K562 (cell line): ENCODE results near the gene RHOT1. TPM values are rescaled to one million over a fixed set of nuclear protein-coding genes. Genes with fewer than 3 reads are reported as not detected.
A peak's percentile ranks its signal among the peaks of the same experiment; 100 is the strongest.

ENCODE experiments used
- FOS ChIP-seq: IDR thresholded peaks from 3 replicates; pipeline ENCODE4 v1.6.1; 2011; ENCODE audit not compliant: insufficient read length; ENCODE audit errors: extremely low read depth
- HNRNPL ChIP-seq: fragments of 200-400 bp; formaldehyde crosslinking; IDR thresholded peaks from 2 replicates; pipeline ENCODE4 v1.6.1; 2017; ENCODE audit warnings: low read depth, mild to moderate bottlenecking, low read length
- HSF4 ChIP-seq: fragments of 250-450 bp; sonication (Bioruptor Pico); IDR thresholded peaks from 2 replicates; pipeline ENCODE4 v2.1.2; 2022; ENCODE audit warnings: mild to moderate bottlenecking, moderate library complexity, borderline replicate concordance
- NR2C1 ChIP-seq, 2 experiments: fragments of 450-650 bp; IDR thresholded peaks; 2 replicates each; pipeline ENCODE4 v1.6.1; 2017; ENCODE audit warnings: mild to moderate bottlenecking in 2 of 2, antibody characterized with exemption in 1 of 2, inconsistent platforms in 1 of 2, missing compliant biosample characterization in 1 of 2, missing genetic modification characterization in 1 of 2
- RBM14 ChIP-seq: fragments of 200-400 bp; formaldehyde crosslinking; IDR thresholded peaks from 2 replicates; pipeline ENCODE4 v1.6.1; 2018; ENCODE audit warnings: low read depth, mild to moderate bottlenecking, low read length, moderate library complexity, borderline replicate concordance; ENCODE audit not compliant: insufficient read depth
- STAT5A ChIP-seq: IDR thresholded peaks from 2 replicates; pipeline ENCODE4 v1.6.1; 2012; ENCODE audit warnings: low read length, inconsistent platforms, borderline replicate concordance
- TCF7 ChIP-seq: sonication (generic); IDR thresholded peaks from 2 replicates; pipeline ENCODE4 v1.6.1; 2016; ENCODE audit warnings: antibody characterized with exemption, borderline replicate concordance
- XRCC3 ChIP-seq: fragments of 450-650 bp; IDR thresholded peaks from 2 replicates; pipeline ENCODE4 v1.6.1; 2017; ENCODE audit warnings: mild to moderate bottlenecking, moderate library complexity
- polyA plus RNA-seq, 8 experiments: library from polyadenylated mRNA; depleted of rRNA in 4 of 8; stranded (reverse) in 5 of 8; unstranded in 3 of 8; fragments of >200 nt; fragmentation: Nextera tagmentation in 2 of 8; fragmentation: Illumina TruSeq in 1 of 8; extraction: Ambion mirVana in 2 of 8; extraction: Trizol in 1 of 8; gene quantifications; 2 replicates each; pipeline versions ENCODE4 v1.2.1 to v1.2.3, GENCODE V29; 2011 to 2014; ENCODE audit warnings: inconsistent platforms in 1 of 8, missing spikeins in 1 of 8
- total RNA-seq, 7 experiments: library from RNA; depleted of rRNA in 6 of 7; stranded (reverse); fragments of >200 nt in 6 of 7; fragmentation: Illumina TruSeq in 2 of 7; extraction: Trizol in 2 of 7; gene quantifications; 2 replicates each; pipeline versions ENCODE4 v1.2.1 to v1.2.3, GENCODE V29; 2011 to 2021; ENCODE audit warnings: low replicate concordance in 1 of 7
- TF ChIP-seq, protein P1 (sequence below): fragments of 200-800 bp; sonication (Bioruptor generic); IDR thresholded peaks from 2 replicates; pipeline ENCODE4 v1.6.1; 2017; ENCODE audit warnings: missing genetic modification characterization, missing compliant biosample characterization
- TF ChIP-seq, protein P2 (sequence below): fragments of 250-450 bp; sonication (Bioruptor Pico); IDR thresholded peaks from 2 replicates; pipeline ENCODE4 v1.4.0; 2020; ENCODE audit warnings: mild to moderate bottlenecking, moderate library complexity
- TF ChIP-seq, protein P3 (sequence below): sonication (generic); formaldehyde crosslinking; IDR thresholded peaks from 2 replicates; pipeline ENCODE4 v1.8.0; 2023; ENCODE audit warnings: missing genetic modification reagents, mild to moderate bottlenecking, borderline replicate concordance
- TF ChIP-seq, protein P4 (sequence below): sonication (generic); formaldehyde crosslinking; IDR thresholded peaks from 2 replicates; pipeline ENCODE4 v1.8.1; 2022; ENCODE audit warnings: missing genetic modification reagents

Gene RHOT1
- total and polyA plus RNA-seq, 9 of the 15 experiments (the other 6 are each of a cell fraction or from before 2014, with no cell fraction given) = 23.0 to 101 (median 32.2) TPM

DNA sequence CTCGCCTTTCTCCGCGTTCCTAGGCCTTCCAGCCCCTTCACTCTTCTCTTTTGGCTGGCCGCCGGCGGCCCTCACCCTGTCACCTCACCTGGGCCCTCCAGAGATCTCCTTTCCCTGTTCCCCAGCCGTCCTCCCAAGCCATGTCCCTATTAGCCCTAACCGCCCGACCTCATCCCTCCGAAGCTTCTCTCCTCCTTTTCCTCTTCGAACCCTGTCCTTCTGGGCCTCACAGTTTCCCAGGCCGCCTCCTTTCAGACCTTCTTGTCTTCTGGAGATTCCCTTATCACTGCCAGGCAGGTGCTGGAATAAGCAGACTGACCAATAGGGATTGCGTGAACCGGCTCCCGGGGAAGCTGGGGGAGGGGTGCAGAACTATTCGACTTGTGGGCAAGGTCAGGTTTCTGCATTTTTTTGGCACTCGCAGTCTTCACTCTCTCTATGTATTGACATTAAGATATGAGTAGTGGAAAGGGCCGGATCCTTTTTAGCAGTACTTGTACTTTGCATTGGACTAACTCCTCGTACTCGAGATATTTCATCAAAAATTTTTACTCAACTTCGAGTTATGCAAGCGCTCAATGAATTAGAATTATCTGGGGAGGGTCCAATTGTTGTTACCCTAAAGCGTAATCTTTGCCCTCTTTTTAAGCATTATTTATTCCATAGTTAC lies 690 bp downstream of the RHOT1 start (continued):
- TF ChIP-seq, protein P1, sequence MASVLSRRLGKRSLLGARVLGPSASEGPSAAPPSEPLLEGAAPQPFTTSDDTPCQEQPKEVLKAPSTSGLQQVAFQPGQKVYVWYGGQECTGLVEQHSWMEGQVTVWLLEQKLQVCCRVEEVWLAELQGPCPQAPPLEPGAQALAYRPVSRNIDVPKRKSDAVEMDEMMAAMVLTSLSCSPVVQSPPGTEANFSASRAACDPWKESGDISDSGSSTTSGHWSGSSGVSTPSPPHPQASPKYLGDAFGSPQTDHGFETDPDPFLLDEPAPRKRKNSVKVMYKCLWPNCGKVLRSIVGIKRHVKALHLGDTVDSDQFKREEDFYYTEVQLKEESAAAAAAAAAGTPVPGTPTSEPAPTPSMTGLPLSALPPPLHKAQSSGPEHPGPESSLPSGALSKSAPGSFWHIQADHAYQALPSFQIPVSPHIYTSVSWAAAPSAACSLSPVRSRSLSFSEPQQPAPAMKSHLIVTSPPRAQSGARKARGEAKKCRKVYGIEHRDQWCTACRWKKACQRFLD (CRISPR knock-in tag) = peak; percentile 81; the same call in 1 of the 2 replicates
- TF ChIP-seq NR2C1 (IDR thresholded peaks at IDR 0.05) = no peak
- peak; percentile 47 for TF ChIP-seq NR2C1 (tag; IDR thresholded peaks at IDR 0.05)
- TF ChIP-seq HSF4 (CRISPR knock-in tag) = no peak
- TF ChIP-seq, protein P2, sequence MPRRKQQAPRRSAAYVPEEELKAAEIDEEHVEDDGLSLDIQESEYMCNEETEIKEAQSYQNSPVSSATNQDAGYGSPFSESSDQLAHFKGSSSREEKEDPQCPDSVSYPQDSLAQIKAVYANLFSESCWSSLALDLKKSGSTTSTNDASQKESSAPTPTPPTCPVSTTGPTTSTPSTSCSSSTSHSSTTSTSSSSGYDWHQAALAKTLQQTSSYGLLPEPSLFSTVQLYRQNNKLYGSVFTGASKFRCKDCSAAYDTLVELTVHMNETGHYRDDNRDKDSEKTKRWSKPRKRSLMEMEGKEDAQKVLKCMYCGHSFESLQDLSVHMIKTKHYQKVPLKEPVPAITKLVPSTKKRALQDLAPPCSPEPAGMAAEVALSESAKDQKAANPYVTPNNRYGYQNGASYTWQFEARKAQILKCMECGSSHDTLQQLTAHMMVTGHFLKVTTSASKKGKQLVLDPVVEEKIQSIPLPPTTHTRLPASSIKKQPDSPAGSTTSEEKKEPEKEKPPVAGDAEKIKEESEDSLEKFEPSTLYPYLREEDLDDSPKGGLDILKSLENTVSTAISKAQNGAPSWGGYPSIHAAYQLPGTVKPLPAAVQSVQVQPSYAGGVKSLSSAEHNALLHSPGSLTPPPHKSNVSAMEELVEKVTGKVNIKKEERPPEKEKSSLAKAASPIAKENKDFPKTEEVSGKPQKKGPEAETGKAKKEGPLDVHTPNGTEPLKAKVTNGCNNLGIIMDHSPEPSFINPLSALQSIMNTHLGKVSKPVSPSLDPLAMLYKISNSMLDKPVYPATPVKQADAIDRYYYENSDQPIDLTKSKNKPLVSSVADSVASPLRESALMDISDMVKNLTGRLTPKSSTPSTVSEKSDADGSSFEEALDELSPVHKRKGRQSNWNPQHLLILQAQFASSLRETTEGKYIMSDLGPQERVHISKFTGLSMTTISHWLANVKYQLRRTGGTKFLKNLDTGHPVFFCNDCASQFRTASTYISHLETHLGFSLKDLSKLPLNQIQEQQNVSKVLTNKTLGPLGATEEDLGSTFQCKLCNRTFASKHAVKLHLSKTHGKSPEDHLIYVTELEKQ = no peak
- peak; percentile 79 for TF ChIP-seq STAT5A
- TF ChIP-seq FOS = peak; percentile 41
- peak; percentile 36; the same call in 1 of the 2 replicates for TF ChIP-seq HNRNPL
- TF ChIP-seq TCF7 = no peak
- TF ChIP-seq, protein P3, sequence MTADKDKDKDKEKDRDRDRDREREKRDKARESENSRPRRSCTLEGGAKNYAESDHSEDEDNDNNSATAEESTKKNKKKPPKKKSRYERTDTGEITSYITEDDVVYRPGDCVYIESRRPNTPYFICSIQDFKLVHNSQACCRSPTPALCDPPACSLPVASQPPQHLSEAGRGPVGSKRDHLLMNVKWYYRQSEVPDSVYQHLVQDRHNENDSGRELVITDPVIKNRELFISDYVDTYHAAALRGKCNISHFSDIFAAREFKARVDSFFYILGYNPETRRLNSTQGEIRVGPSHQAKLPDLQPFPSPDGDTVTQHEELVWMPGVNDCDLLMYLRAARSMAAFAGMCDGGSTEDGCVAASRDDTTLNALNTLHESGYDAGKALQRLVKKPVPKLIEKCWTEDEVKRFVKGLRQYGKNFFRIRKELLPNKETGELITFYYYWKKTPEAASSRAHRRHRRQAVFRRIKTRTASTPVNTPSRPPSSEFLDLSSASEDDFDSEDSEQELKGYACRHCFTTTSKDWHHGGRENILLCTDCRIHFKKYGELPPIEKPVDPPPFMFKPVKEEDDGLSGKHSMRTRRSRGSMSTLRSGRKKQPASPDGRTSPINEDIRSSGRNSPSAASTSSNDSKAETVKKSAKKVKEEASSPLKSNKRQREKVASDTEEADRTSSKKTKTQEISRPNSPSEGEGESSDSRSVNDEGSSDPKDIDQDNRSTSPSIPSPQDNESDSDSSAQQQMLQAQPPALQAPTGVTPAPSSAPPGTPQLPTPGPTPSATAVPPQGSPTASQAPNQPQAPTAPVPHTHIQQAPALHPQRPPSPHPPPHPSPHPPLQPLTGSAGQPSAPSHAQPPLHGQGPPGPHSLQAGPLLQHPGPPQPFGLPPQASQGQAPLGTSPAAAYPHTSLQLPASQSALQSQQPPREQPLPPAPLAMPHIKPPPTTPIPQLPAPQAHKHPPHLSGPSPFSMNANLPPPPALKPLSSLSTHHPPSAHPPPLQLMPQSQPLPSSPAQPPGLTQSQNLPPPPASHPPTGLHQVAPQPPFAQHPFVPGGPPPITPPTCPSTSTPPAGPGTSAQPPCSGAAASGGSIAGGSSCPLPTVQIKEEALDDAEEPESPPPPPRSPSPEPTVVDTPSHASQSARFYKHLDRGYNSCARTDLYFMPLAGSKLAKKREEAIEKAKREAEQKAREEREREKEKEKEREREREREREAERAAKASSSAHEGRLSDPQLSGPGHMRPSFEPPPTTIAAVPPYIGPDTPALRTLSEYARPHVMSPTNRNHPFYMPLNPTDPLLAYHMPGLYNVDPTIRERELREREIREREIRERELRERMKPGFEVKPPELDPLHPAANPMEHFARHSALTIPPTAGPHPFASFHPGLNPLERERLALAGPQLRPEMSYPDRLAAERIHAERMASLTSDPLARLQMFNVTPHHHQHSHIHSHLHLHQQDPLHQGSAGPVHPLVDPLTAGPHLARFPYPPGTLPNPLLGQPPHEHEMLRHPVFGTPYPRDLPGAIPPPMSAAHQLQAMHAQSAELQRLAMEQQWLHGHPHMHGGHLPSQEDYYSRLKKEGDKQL (CRISPR knock-in tag) = no peak
- no peak for TF ChIP-seq RBM14
- TF ChIP-seq XRCC3 = no peak
- TF ChIP-seq, protein P4, sequence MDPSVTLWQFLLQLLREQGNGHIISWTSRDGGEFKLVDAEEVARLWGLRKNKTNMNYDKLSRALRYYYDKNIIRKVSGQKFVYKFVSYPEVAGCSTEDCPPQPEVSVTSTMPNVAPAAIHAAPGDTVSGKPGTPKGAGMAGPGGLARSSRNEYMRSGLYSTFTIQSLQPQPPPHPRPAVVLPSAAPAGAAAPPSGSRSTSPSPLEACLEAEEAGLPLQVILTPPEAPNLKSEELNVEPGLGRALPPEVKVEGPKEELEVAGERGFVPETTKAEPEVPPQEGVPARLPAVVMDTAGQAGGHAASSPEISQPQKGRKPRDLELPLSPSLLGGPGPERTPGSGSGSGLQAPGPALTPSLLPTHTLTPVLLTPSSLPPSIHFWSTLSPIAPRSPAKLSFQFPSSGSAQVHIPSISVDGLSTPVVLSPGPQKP (CRISPR knock-in tag) = no peak
